Esophagus mucosa (tissue), 1 donor: ENCODE data around the gene ZBTB38. TPM values are rescaled to one million over a fixed set of nuclear protein-coding genes. Genes with fewer than 3 reads are reported as not detected.

ENCODE experiments used
- ATAC-seq: fragments of 200-7000 bp; cut with Tn5 transposase; one replicate; pipeline ENCODE4 v1.9.1; 2020
- total RNA-seq: library from RNA; stranded (reverse); gene quantifications from one replicate; pipeline ENCODE4 v1.2.4, GENCODE V29; 2023
- donor health status: DM: yes; HTN: yes; CAD: no.

Gene ZBTB38
- total RNA-seq, 1 donor from 2014 or later, result 18.4 TPM

GRCh38 chr3:141341536-141341935 is 26.8 kb upstream of the ZBTB38 start:
- ATAC-seq, result no peak

GRCh38 chr3:141342386-141342785 is 25.9 kb upstream of the ZBTB38 start:
- no peak for ATAC-seq

GRCh38 chr3:141343077-141343476 is 25.2 kb upstream of the ZBTB38 start:
- no peak for ATAC-seq

GRCh38 chr3:141343865-141344271 is 24.4 kb upstream of the ZBTB38 start:
- ATAC-seq, result no peak

- no peak for ATAC-seq
These were observed 22.8 kb upstream of the ZBTB38 start for GRCh38 chr3:141345528-141345927.

GRCh38 chr3:141346007-141346406 is 22.3 kb upstream of the ZBTB38 start:
- no peak for ATAC-seq

GRCh38 chr3:141346418-141346817 is 21.9 kb upstream of the ZBTB38 start:
- no peak for ATAC-seq

GRCh38 chr3:141346839-141347238 is 21.5 kb upstream of the ZBTB38 start:
- ATAC-seq, result no peak

- ATAC-seq, result no peak
These were observed 19.5 kb upstream of the ZBTB38 start for GRCh38 chr3:141348837-141349236.

GRCh38 chr3:141349711-141350110 is 18.6 kb upstream of the ZBTB38 start:
- ATAC-seq, result no peak

- ATAC-seq, result no peak
These were observed 17.6 kb upstream of the ZBTB38 start for GRCh38 chr3:141350666-141351065.

- no peak for ATAC-seq
These were observed 15.9 kb upstream of the ZBTB38 start for GRCh38 chr3:141352262-141352984.

GRCh38 chr3:141353652-141354495 is 14.4 kb upstream of the ZBTB38 start:
- ATAC-seq, result peak; percentile 85

- no peak for ATAC-seq
These were observed 13.8 kb upstream of the ZBTB38 start for GRCh38 chr3:141354517-141354916.

- no peak for ATAC-seq
These were observed 13.1 kb upstream of the ZBTB38 start for GRCh38 chr3:141355242-141355641.

GRCh38 chr3:141356046-141356445 is 12.3 kb upstream of the ZBTB38 start:
- no peak for ATAC-seq

- ATAC-seq, result peak; percentile 69
These were observed 7.3 kb upstream of the ZBTB38 start for GRCh38 chr3:141360888-141361598.

GRCh38 chr3:141362736-141363135 is 5.6 kb upstream of the ZBTB38 start:
- no peak for ATAC-seq

GRCh38 chr3:141365201-141365600 is 3.1 kb upstream of the ZBTB38 start:
- ATAC-seq, result no peak

GRCh38 chr3:141366285-141367037 is 1.8 kb upstream of the ZBTB38 start:
- no peak for ATAC-seq

GRCh38 chr3:141367038-141367730 is 1.1 kb upstream of the ZBTB38 start:
- peak; percentile 44 for ATAC-seq
